Left lung (tissue), 10 donors: ENCODE data around the gene RANBP9. TPM values are rescaled to one million over a fixed set of nuclear protein-coding genes. Genes with fewer than 3 reads are reported as not detected.

ENCODE experiments used
- ATAC-seq: fragments of 200-7000 bp; cut with Tn5 transposase; one replicate; pipeline ENCODE4 v1.9.1; 2020; ENCODE audit warnings: moderate library complexity
- DNase-seq, 4 donors: peaks; one replicate each; pipeline ENCODE4 v3.0.0-alpha.2; 2013 to 2020
- H3K27ac ChIP-seq, 2 donors: fragments of 200-600 bp; sonication (generic) in 1 of 2; one replicate each; pipeline versions ENCODE4 v1.5.0 to v1.8.0; 2020 to 2021
- H3K27me3 ChIP-seq, 2 donors: fragments of 200-600 bp; sonication (generic) in 1 of 2; one replicate each; pipeline versions ENCODE4 v1.5.0 to v1.8.0; 2020 to 2021
- H3K36me3 ChIP-seq, 2 donors: fragments of 200-600 bp; sonication (generic) in 1 of 2; one replicate each; pipeline versions ENCODE4 v1.5.0 to v1.8.0; 2020 to 2021
- H3K4me1 ChIP-seq, 2 donors: fragments of 200-600 bp; one replicate each; pipeline ENCODE4 v1.8.0; 2021
- H3K4me3 ChIP-seq, 2 donors: fragments of 200-600 bp; sonication (generic) in 1 of 2; one replicate each; pipeline versions ENCODE4 v1.5.0 to v1.8.0; 2020 to 2021; ENCODE audit warnings: mild to moderate bottlenecking in 1 of 2
- H3K9me3 ChIP-seq, 2 donors: fragments of 200-600 bp; sonication (generic) in 1 of 2; one replicate each; pipeline versions ENCODE4 v1.5.0 to v1.8.0; 2020 to 2021
- CTCF ChIP-seq, 2 donors: fragments of 200-600 bp; sonication (generic) in 1 of 2; IDR thresholded peaks; one replicate each; pipeline versions ENCODE4 v1.5.0 to v1.8.0; 2021; ENCODE audit warnings: antibody characterized with exemption in 2 of 2
- intact Hi-C, 2 donors: fragments of 100-400 bp; cut with DNase I; formaldehyde crosslinking; loops; one replicate each; pipeline versions ENCODE4 v1.11.2 to v1.14.2; 2022
- polyA plus RNA-seq, 6 donors: library from polyadenylated mRNA; unstranded; fragments of 120-200 nt; gene quantifications; one replicate each; pipeline ENCODE4 v1.2.1, GENCODE V29; 2013; ENCODE audit not compliant: insufficient read length in 6 of 6
- total RNA-seq, 2 donors: library from RNA; stranded (reverse); fragmentation: NEBNext Ultra II Directional; extraction: Animal tissue kit (Norgen Biotek cat#: 25700); gene quantifications; one replicate each; pipeline ENCODE4 v1.2.1, GENCODE V29; 2021
- donor health status: DM: no; HTN: yes; CAD: no.
- donor health status: DM: no; HTN: no; CAD: no.

RANBP9 gene
- total and polyA plus RNA-seq, 8 donors: 34.9 to 49.4 (median 45.1) TPM

GRCh38 chr6:13611715-13612114, 99.9 kb downstream of the RANBP9 start:
- peaks cover 0 to 7% of the 10 kb centered on the region in 2 donors for H3K36me3 ChIP-seq
- no peaks in the 10 kb centered on the region for H3K27me3 ChIP-seq
- ATAC-seq (no peak), DNase-seq (no peak)
- peaks cover 8 to 10% of the 10 kb centered on the region in 2 donors for H3K4me1 ChIP-seq
- intact Hi-C loops: no loop called here
- peak overlapping the region in 1 of 2 donors; percentile 8 for H3K27ac ChIP-seq
- TF ChIP-seq CTCF (IDR thresholded peaks at IDR 0.05): no peak
- no peak overlapping the region for H3K4me3 ChIP-seq
- H3K9me3 ChIP-seq: no peaks in the 10 kb centered on the region

GRCh38 chr6:13605634-13606033, 106.0 kb downstream of the RANBP9 start:
- intact Hi-C loops: no loop called here
- no peaks in the 10 kb centered on the region for H3K9me3 ChIP-seq
- no peak overlapping the region for H3K27ac ChIP-seq
- no peak overlapping the region for H3K4me3 ChIP-seq
- H3K4me1 ChIP-seq: no peaks in the 10 kb centered on the region
- peaks cover 0 to 51% of the 10 kb centered on the region in 2 donors for H3K36me3 ChIP-seq
- ATAC-seq: no peak
- H3K27me3 ChIP-seq: no peaks in the 10 kb centered on the region
- DNase-seq: no peak
- TF ChIP-seq CTCF (IDR thresholded peaks at IDR 0.05): no peak

- DNase-seq: no peak
- TF ChIP-seq CTCF (IDR thresholded peaks at IDR 0.05): no peak
- H3K27me3 ChIP-seq: no peaks in the 10 kb centered on the region
- ATAC-seq: no peak
- H3K4me3 ChIP-seq: no peak overlapping the region
- peaks cover 0 to 59% of the 10 kb centered on the region in 2 donors for H3K36me3 ChIP-seq
- no peaks in the 10 kb centered on the region for H3K4me1 ChIP-seq
- no peaks in the 10 kb centered on the region for H3K9me3 ChIP-seq
- intact Hi-C loops: no loop called here
- no peak overlapping the region for H3K27ac ChIP-seq
These were observed 106.9 kb downstream of the RANBP9 start for GRCh38 chr6:13604546-13605416.

GRCh38 chr6:13604135-13604534, 107.5 kb downstream of the RANBP9 start:
- DNase-seq (no peak), ATAC-seq (no peak)
- no peak for TF ChIP-seq CTCF (IDR thresholded peaks at IDR 0.05)
- no peaks in the 10 kb centered on the region for H3K27me3 ChIP-seq
- H3K27ac ChIP-seq: no peak overlapping the region
- peaks cover 0 to 59% of the 10 kb centered on the region in 2 donors for H3K36me3 ChIP-seq
- intact Hi-C loops: no loop called here
- no peaks in the 10 kb centered on the region for H3K9me3 ChIP-seq
- no peaks in the 10 kb centered on the region for H3K4me1 ChIP-seq
- H3K4me3 ChIP-seq: no peak overlapping the region

GRCh38 chr6:13600036-13600435, 111.6 kb downstream of the RANBP9 start:
- Histone ChIP-seq H3K9me3 (no peaks in the 10 kb centered on the region), H3K4me3 (no peak overlapping the region), H3K27ac (no peak overlapping the region), H3K4me1 (no peaks in the 10 kb centered on the region), H3K36me3 (peaks cover 0 to 86% of the 10 kb centered on the region in 2 donors), H3K27me3 (no peaks in the 10 kb centered on the region)
- no peak for ATAC-seq
- intact Hi-C loops: no loop called here
- no peak for DNase-seq
- TF ChIP-seq CTCF (IDR thresholded peaks at IDR 0.05): no peak
